Stimulated activated naive CD8-positive, alpha-beta T cell treated with anti-CD3 and anti-CD28 coated beads, Interleukin-15, amount 100 ng/mL, for 72 hours (primary cell): ENCODE data around the gene NKX1-1.
"Not testable (repeated sequence)": the region's sequence is repeated elsewhere in the genome, so short reads cannot be mapped to it uniquely, and the experiment has no call there.

Experiments
- ATAC-seq: fragments of 150-1000 bp; cut with Tn5 transposase; 2 replicates; pipeline ENCODE4 v1.10.0; 2021; ENCODE audit warnings: mild to moderate bottlenecking, moderate library complexity
- DNase-seq, 2 donors: peaks; one replicate each; pipeline ENCODE4 v3.0.0; 2021 to 2022
- H3K27ac Mint-ChIP-seq, 2 donors: one replicate each; pipeline ENCODE4 v1.8.0; 2022; ENCODE audit warnings: mild to moderate bottlenecking in 2 of 2, mixed read lengths in 2 of 2, moderate library complexity in 2 of 2
- H3K27me3 Mint-ChIP-seq: one replicate; pipeline ENCODE4 v1.8.0; 2022; ENCODE audit warnings: mixed read lengths
- H3K4me1 Mint-ChIP-seq: one replicate; pipeline ENCODE4 v1.8.0; 2022; ENCODE audit warnings: mild to moderate bottlenecking, mixed read lengths
- H3K4me3 Mint-ChIP-seq, 2 donors: one replicate each; pipeline ENCODE4 v1.8.0; 2022; ENCODE audit warnings: mild to moderate bottlenecking in 2 of 2, mixed read lengths in 2 of 2, moderate library complexity in 1 of 2
- H3K9me3 Mint-ChIP-seq, 2 donors: one replicate each; pipeline ENCODE4 v1.8.0; 2022; ENCODE audit warnings: mixed read lengths in 2 of 2

NKX1-1 gene

GRCh38 chr4:1376391-1376840, 29.8 kb downstream of the NKX1-1 start:
- ATAC-seq (no peak), DNase-seq (no peak)
- Mint-ChIP-seq H3K27me3 (no peaks in the 10 kb centered on the region), H3K27ac (no peak overlapping the region), H3K9me3 (no peaks in the 10 kb centered on the region), H3K4me1 (no peaks in the 10 kb centered on the region), H3K4me3 (no peak overlapping the region)

- ATAC-seq (no peak), DNase-seq (no peak)
- H3K4me3 Mint-ChIP-seq, result no peak overlapping the region
- no peak overlapping the region for H3K27ac Mint-ChIP-seq
- no peaks in the 10 kb centered on the region for H3K27me3 Mint-ChIP-seq
- H3K4me1 Mint-ChIP-seq, result no peaks in the 10 kb centered on the region
- H3K9me3 Mint-ChIP-seq, result no peaks in the 10 kb centered on the region
Measured at GRCh38 chr4:1375761-1376322, 30.4 kb downstream of the NKX1-1 start.

- Mint-ChIP-seq H3K4me1 (no peaks in the 10 kb centered on the region), H3K27me3 (no peaks in the 10 kb centered on the region), H3K27ac (peak overlapping the region in 1 of 2 donors; percentile 59), H3K4me3 (no peak overlapping the region), H3K9me3 (no peaks in the 10 kb centered on the region)
- ATAC-seq, result no peak
- DNase-seq, result no peak
Measured at GRCh38 chr4:1375051-1375721, 31.1 kb downstream of the NKX1-1 start.

GRCh38 chr4:1374706-1375045, 31.6 kb downstream of the NKX1-1 start:
- Mint-ChIP-seq H3K27me3 (no peaks in the 10 kb centered on the region), H3K27ac (peak overlapping the region in 1 of 2 donors; percentile 74), H3K9me3 (no peaks in the 10 kb centered on the region), H3K4me1 (no peaks in the 10 kb centered on the region), H3K4me3 (no peak overlapping the region)
- DNase-seq (no peak), ATAC-seq (no peak)

GRCh38 chr4:1373892-1374705, 32.1 kb downstream of the NKX1-1 start:
- DNase-seq (no peak), ATAC-seq (no peak)
- H3K9me3 Mint-ChIP-seq, result no peaks in the 10 kb centered on the region
- no peaks in the 10 kb centered on the region for H3K4me1 Mint-ChIP-seq
- H3K4me3 Mint-ChIP-seq, result no peak overlapping the region
- no peaks in the 10 kb centered on the region for H3K27me3 Mint-ChIP-seq
- H3K27ac Mint-ChIP-seq, result peak overlapping the region; percentile 62 to 74

- H3K4me3 Mint-ChIP-seq, H3K4me1 Mint-ChIP-seq, ATAC-seq, DNase-seq, H3K9me3 Mint-ChIP-seq, H3K27ac Mint-ChIP-seq, H3K27me3 Mint-ChIP-seq: not testable (repeated sequence)
Measured at GRCh38 chr4:1372576-1372975, 33.7 kb downstream of the NKX1-1 start.

GRCh38 chr4:1371176-1372165, 34.8 kb downstream of the NKX1-1 start:
- Mint-ChIP-seq H3K27ac (peak overlapping the region in 1 of 2 donors; percentile 83), H3K4me3 (no peak overlapping the region), H3K27me3 (no peaks in the 10 kb centered on the region), H3K4me1 (no peaks in the 10 kb centered on the region), H3K9me3 (no peaks in the 10 kb centered on the region)
- no peak for DNase-seq
- no peak for ATAC-seq

- no peak overlapping the region for H3K27ac Mint-ChIP-seq
- no peak overlapping the region for H3K4me3 Mint-ChIP-seq
- DNase-seq (no peak), ATAC-seq (no peak)
- H3K27me3 Mint-ChIP-seq, result no peaks in the 10 kb centered on the region
- H3K9me3 Mint-ChIP-seq, result no peaks in the 10 kb centered on the region
- H3K4me1 Mint-ChIP-seq, result peaks cover 6% of the 10 kb centered on the region
Measured at GRCh38 chr4:1370321-1371124, 35.7 kb downstream of the NKX1-1 start.

- H3K4me1 Mint-ChIP-seq, result peaks cover 11% of the 10 kb centered on the region
- no peaks in the 10 kb centered on the region for H3K27me3 Mint-ChIP-seq
- H3K9me3 Mint-ChIP-seq, result no peaks in the 10 kb centered on the region
- no peak overlapping the region for H3K27ac Mint-ChIP-seq
- DNase-seq (no peak), ATAC-seq (no peak)
- H3K4me3 Mint-ChIP-seq, result no peak overlapping the region
Measured at GRCh38 chr4:1369479-1370079, 36.7 kb downstream of the NKX1-1 start.

- no peak for DNase-seq
- Mint-ChIP-seq H3K4me3 (no peak overlapping the region), H3K27me3 (no peaks in the 10 kb centered on the region), H3K27ac (peak overlapping the region in 1 of 2 donors; percentile 6), H3K9me3 (no peaks in the 10 kb centered on the region), H3K4me1 (peaks cover 11% of the 10 kb centered on the region)
- ATAC-seq, result peak; percentile 56
Measured at GRCh38 chr4:1369091-1369450, 37.2 kb downstream of the NKX1-1 start.

GRCh38 chr4:1368421-1369090, 37.7 kb downstream of the NKX1-1 start:
- Mint-ChIP-seq H3K4me3 (no peak overlapping the region), H3K27me3 (no peaks in the 10 kb centered on the region), H3K27ac (peak overlapping the region in 1 of 2 donors; percentile 20), H3K9me3 (no peaks in the 10 kb centered on the region), H3K4me1 (peaks cover 11% of the 10 kb centered on the region)
- ATAC-seq (peak; percentile 16), DNase-seq (no peak)

GRCh38 chr4:1367936-1368289, 38.3 kb downstream of the NKX1-1 start:
- H3K9me3 Mint-ChIP-seq, result no peaks in the 10 kb centered on the region
- ATAC-seq (no peak), DNase-seq (no peak)
- H3K27me3 Mint-ChIP-seq, result no peaks in the 10 kb centered on the region
- H3K27ac Mint-ChIP-seq, result no peak overlapping the region
- no peak overlapping the region for H3K4me3 Mint-ChIP-seq
- H3K4me1 Mint-ChIP-seq, result peaks cover 11% of the 10 kb centered on the region

GRCh38 chr4:1367230-1367935, 38.9 kb downstream of the NKX1-1 start:
- Mint-ChIP-seq H3K27ac (no peak overlapping the region), H3K9me3 (no peaks in the 10 kb centered on the region)
- no peak for DNase-seq

More at GRCh38 chr4:1367230-1367935, 38.9 kb downstream of the NKX1-1 start:
- Mint-ChIP-seq H3K27me3 (no peaks in the 10 kb centered on the region), H3K4me3 (no peak overlapping the region), H3K4me1 (peaks cover 11% of the 10 kb centered on the region)
- no peak for ATAC-seq
